ENCODE results near the gene TMEM31. TPM values are rescaled to one million over a fixed set of nuclear protein-coding genes. Genes with fewer than 3 reads are reported as not detected.
A peak's percentile ranks its signal among the peaks of the same experiment; 100 is the strongest.

TMEM31 gene
- polyA plus RNA-seq, 1 of the 3 experiments (the other 2 are of a cell fraction) = not detected

GRCh38 chrX:103666202-103667107 is 44.3 kb upstream of the TMEM31 start:
- H3K9me3 ChIP-seq = no peaks in the 10 kb centered on the region
- H3K79me2 ChIP-seq (ENCODE audit: insufficient read depth) = no peaks in the 10 kb centered on the region
- no peaks in the 10 kb centered on the region for H4K20me1 ChIP-seq (ENCODE audit: insufficient read depth)
- H3K9ac ChIP-seq = no peak overlapping the region
- TF ChIP-seq GATA2 (CRISPR knock-in tag; IDR thresholded peaks at IDR 0.05) = peak; percentile 52
- no peak for TF ChIP-seq FOSL2 (IDR thresholded peaks at IDR 0.05; ENCODE audit: borderline replicate concordance, low read depth)
- H2AFZ ChIP-seq (ENCODE audit: low read depth) = no peak overlapping the region
- 57% methylated on average over 3 of the region's 3 CpGs for WGBS (ENCODE audit: low lambda C conversion rate)
- DNase-seq = peak; percentile 16
- H3K4me3 ChIP-seq (ENCODE audit: low read depth in 2 of 2, low read length in 1 of 2) = no peak overlapping the region
- peaks cover 0 to 3% of the 10 kb centered on the region in 2 experiments; a peak in 1 of 4 replicates for H3K4me1 ChIP-seq (ENCODE audit: control insufficient read depth in 1 of 2, insufficient read depth in 2 of 2, low read depth in 1 of 2, low read length in 1 of 2)
- no peak overlapping the region for H3K4me2 ChIP-seq
- peaks cover 4% of the 10 kb centered on the region for H3F3A ChIP-seq (replicated peaks; ENCODE audit: insufficient read depth)
- H3K36me3 ChIP-seq (replicated peaks in 1 of 2; ENCODE audit: control insufficient read depth in 1 of 2, insufficient read depth in 2 of 2, low read length in 1 of 2) = no peaks in the 10 kb centered on the region
- H3K27ac ChIP-seq (ENCODE audit: low read depth in 2 of 2, low read length in 1 of 2) = no peak overlapping the region
- POLR2A ChIA-PET = no interaction called here
- CTCF ChIA-PET = interaction anchor here (0.8 to 1.4 kb wide), 2 partner anchors 12 to 37 kb away, joined by 3 to 7 read pairs; partner anchors contain the start of gene TCEAL1
- peaks cover 12% of the 10 kb centered on the region; the same call in 1 of the 2 replicates for H3K27me3 ChIP-seq (ENCODE audit: insufficient read depth)
- no peaks in the 10 kb centered on the region for H3K9me2 ChIP-seq

GRCh38 chrX:103669745-103670144 is 41.0 kb upstream of the TMEM31 start:
- H3K79me2 ChIP-seq (ENCODE audit: insufficient read depth) = no peaks in the 10 kb centered on the region
- no peak overlapping the region for H2AFZ ChIP-seq (ENCODE audit: low read depth)
- TF ChIP-seq NFIC (IDR thresholded peaks at IDR 0.05; ENCODE audit: borderline replicate concordance) (no peak), IRF3 (IDR thresholded peaks at IDR 0.05; ENCODE audit: low read depth, low read length) (no peak), USF2 (IDR thresholded peaks at IDR 0.05; ENCODE audit: borderline replicate concordance, low read depth, low read length) (no peak), USF1 (IDR thresholded peaks at IDR 0.05; ENCODE audit: borderline replicate concordance, low read depth) (no peak), CHD2 (IDR thresholded peaks at IDR 0.05; ENCODE audit: low read length, partially characterized antibody) (no peak), GABPA (IDR thresholded peaks at IDR 0.05; ENCODE audit: low read depth) (no peak), MEF2A (IDR thresholded peaks at IDR 0.05; ENCODE audit: borderline replicate concordance, low read depth) (no peak), FOXJ3 (CRISPR knock-in tag; IDR thresholded peaks at IDR 0.05) (no peak), RXRA (IDR thresholded peaks at IDR 0.05; ENCODE audit: borderline replicate concordance, low read depth) (no peak), FOSL2 (IDR thresholded peaks at IDR 0.05; ENCODE audit: borderline replicate concordance, low read depth) (no peak), TCF12 (IDR thresholded peaks at IDR 0.05) (no peak)
- peaks cover 0 to 3% of the 10 kb centered on the region in 2 experiments; a peak in 1 of 4 replicates for H3K4me1 ChIP-seq (ENCODE audit: control insufficient read depth in 1 of 2, insufficient read depth in 2 of 2, low read depth in 1 of 2, low read length in 1 of 2)
- H3K9me2 ChIP-seq = no peaks in the 10 kb centered on the region
- CTCF ChIA-PET = interaction anchor here (0.9 kb wide), 1 partner anchor 191 kb away, joined by 3 read pairs; no protein-coding TSS in a partner anchor
- no peak overlapping the region for H3K4me3 ChIP-seq (ENCODE audit: low read depth in 2 of 2, low read length in 1 of 2)
- POLR2A ChIA-PET = no interaction called here
- no peaks in the 10 kb centered on the region for H3K36me3 ChIP-seq (replicated peaks in 1 of 2; ENCODE audit: control insufficient read depth in 1 of 2, insufficient read depth in 2 of 2, low read length in 1 of 2)
- 0 out of 2 replicates have a peak, but pooled peaks cover 4% of the 10 kb centered on the region for H4K20me1 ChIP-seq (ENCODE audit: insufficient read depth)
- H3K4me2 ChIP-seq = no peak overlapping the region
- no peak for DNase-seq
- H3K9me3 ChIP-seq = no peaks in the 10 kb centered on the region
- 38% methylated on average over 1 of the region's 1 CpG for WGBS (ENCODE audit: low lambda C conversion rate)
- peaks cover 5% of the 10 kb centered on the region; the same call in 1 of the 2 replicates for H3K27me3 ChIP-seq (ENCODE audit: insufficient read depth)
- H3K27ac ChIP-seq (ENCODE audit: low read depth in 2 of 2, low read length in 1 of 2) = no peak overlapping the region
- H3K9ac ChIP-seq = no peak overlapping the region
- peaks cover 4% of the 10 kb centered on the region for H3F3A ChIP-seq (replicated peaks; ENCODE audit: insufficient read depth)
